NCI-H446 (cell line): Measurements from ENCODE around the gene RYR3.

ENCODE experiments used
- DNase-seq, 2 experiments: peaks; one replicate each; lab custom pipeline; 2025; lab: John Stamatoyannopoulos, UW

The RYR3 gene

GRCh38 chr15:33384307-33384706, 73.5 kb downstream of the RYR3 start:
- DNase-seq = no peak

GRCh38 chr15:33392453-33392852, 81.7 kb downstream of the RYR3 start:
- no peak for DNase-seq

GRCh38 chr15:33393546-33393945, 82.8 kb downstream of the RYR3 start:
- DNase-seq = no peak

- no peak for DNase-seq
These were observed 84.6 kb downstream of the RYR3 start for GRCh38 chr15:33395321-33395720.

- no peak for DNase-seq
These were observed 85.1 kb downstream of the RYR3 start for GRCh38 chr15:33395846-33396245.

GRCh38 chr15:33396475-33396874, 85.7 kb downstream of the RYR3 start:
- DNase-seq = no peak

GRCh38 chr15:33398555-33398954, 87.8 kb downstream of the RYR3 start:
- no peak for DNase-seq

GRCh38 chr15:33400941-33401340, 90.2 kb downstream of the RYR3 start:
- no peak for DNase-seq

GRCh38 chr15:33402600-33402999, 91.8 kb downstream of the RYR3 start:
- no peak for DNase-seq

- DNase-seq = no peak
These were observed 94.3 kb downstream of the RYR3 start for GRCh38 chr15:33405096-33405495.

GRCh38 chr15:33411596-33412540, 101.1 kb downstream of the RYR3 start:
- no peak for DNase-seq

- no peak for DNase-seq
These were observed 108.9 kb downstream of the RYR3 start for GRCh38 chr15:33419701-33420100.

- no peak for DNase-seq
These were observed 113.3 kb downstream of the RYR3 start for GRCh38 chr15:33424025-33424424.

- no peak for DNase-seq
These were observed 114.4 kb downstream of the RYR3 start for GRCh38 chr15:33425142-33425541.

GRCh38 chr15:33430577-33430976, 119.8 kb downstream of the RYR3 start:
- DNase-seq = no peak

GRCh38 chr15:33433821-33434220, 123.1 kb downstream of the RYR3 start:
- DNase-seq = no peak

- no peak for DNase-seq
These were observed 127.6 kb downstream of the RYR3 start for GRCh38 chr15:33438396-33438795.

- DNase-seq = no peak
These were observed 130.1 kb downstream of the RYR3 start for GRCh38 chr15:33440900-33441299.

- DNase-seq = no peak
These were observed 131.7 kb downstream of the RYR3 start for GRCh38 chr15:33442449-33442848.

- no peak for DNase-seq
These were observed 132.9 kb downstream of the RYR3 start for GRCh38 chr15:33443708-33444107.

- DNase-seq = no peak
These were observed 135.2 kb downstream of the RYR3 start for GRCh38 chr15:33445984-33446383.

- no peak for DNase-seq
These were observed 137.4 kb downstream of the RYR3 start for GRCh38 chr15:33448151-33448550.

- no peak for DNase-seq
These were observed 138.3 kb downstream of the RYR3 start for GRCh38 chr15:33448961-33449606.
